GM21515 (cell line): Measurements from ENCODE around the gene TARBP1.

Experiments
- ATAC-seq: cut with Tn5 transposase; IDR thresholded peaks from one replicate; pipeline ENCODE4 v1.9.1; 2021; ENCODE audit not compliant: unreplicated experiment

TARBP1 gene

DNA sequence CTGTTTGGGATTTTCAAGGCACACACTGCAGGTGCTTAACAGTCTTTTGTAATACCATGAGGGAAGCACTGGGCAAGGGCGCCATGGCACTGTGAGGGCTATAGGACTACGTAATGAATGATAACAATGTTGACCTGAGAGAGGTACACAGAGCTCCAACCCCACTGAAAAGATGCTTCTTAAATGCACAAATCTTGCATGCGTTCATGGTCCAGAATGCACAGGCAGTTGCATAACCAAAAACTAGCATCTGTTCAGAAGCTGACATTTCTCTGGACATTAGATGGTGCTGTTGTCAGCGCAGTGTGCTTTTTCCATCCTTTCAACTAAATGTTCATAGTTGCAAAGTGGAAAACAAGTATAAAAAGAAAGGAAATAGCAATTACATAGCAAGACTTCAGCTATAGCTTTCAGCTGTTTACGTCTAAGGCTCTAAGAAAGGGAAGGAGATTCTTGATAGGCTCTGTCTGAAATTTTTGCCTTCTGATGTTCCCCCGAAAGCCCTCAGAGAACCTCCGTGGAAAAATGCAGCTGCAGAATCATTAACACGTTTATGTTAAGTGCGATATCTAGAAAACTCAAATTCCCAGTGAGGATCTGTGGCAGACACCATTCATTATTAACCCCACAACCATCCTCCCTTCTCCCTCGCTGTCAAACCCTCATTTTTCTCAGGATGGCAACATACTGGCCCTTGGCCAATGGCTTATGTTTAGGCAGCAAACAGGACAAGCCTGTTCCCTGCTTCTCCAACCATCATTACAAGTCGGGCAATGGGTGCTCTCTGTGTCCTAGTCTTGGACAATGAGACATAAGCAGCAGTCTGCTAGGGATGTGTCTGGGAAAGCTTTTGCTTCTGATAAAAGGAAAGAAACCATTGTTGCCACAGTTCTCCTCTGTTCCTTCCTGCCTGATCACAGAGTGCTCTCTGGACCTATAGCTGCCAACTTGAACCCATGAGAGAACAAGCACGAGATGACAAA, 8.2 kb upstream of the TARBP1 start:
- peak; percentile 42 for ATAC-seq

- ATAC-seq, result no peak
Observed at GRCh38 chr1:234484991-234485739, 6.2 kb upstream of the TARBP1 start.

DNA sequence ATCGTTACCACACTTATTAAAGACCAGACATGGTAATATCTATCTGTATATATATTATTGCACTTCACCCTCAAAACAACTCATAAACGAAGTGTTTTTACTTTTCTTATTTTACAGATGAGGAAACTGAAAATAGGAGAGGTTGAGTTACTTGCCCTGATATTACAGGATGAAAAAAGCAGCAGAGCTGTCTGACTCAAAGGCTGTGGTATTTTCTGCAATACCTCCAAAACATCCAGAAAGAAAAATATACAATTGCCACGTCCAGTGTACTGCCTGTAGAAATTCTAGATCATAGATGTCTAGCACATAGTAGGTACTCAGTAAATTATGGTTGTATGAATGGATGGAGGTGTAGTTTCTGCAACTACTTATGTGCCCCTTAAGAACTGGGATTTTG, 5.2 kb upstream of the TARBP1 start:
- no peak for ATAC-seq

- no peak for ATAC-seq
Observed at GRCh38 chr1:234481771-234482170, 2.8 kb upstream of the TARBP1 start.

- no peak for ATAC-seq
Observed at GRCh38 chr1:234479866-234480265, 887 bp upstream of the TARBP1 start.

- no peak for ATAC-seq
Observed at GRCh38 chr1:234479310-234479559, 256 bp upstream of the TARBP1 start.

GRCh38 chr1:234478152-234478480, 863 bp downstream of the TARBP1 start:
- peak; percentile 68 for ATAC-seq

- ATAC-seq, result no peak
Observed at GRCh38 chr1:234477386-234478151, 1.4 kb downstream of the TARBP1 start.

- no peak for ATAC-seq
Observed at GRCh38 chr1:234476172-234476571, 2.8 kb downstream of the TARBP1 start.

DNA sequence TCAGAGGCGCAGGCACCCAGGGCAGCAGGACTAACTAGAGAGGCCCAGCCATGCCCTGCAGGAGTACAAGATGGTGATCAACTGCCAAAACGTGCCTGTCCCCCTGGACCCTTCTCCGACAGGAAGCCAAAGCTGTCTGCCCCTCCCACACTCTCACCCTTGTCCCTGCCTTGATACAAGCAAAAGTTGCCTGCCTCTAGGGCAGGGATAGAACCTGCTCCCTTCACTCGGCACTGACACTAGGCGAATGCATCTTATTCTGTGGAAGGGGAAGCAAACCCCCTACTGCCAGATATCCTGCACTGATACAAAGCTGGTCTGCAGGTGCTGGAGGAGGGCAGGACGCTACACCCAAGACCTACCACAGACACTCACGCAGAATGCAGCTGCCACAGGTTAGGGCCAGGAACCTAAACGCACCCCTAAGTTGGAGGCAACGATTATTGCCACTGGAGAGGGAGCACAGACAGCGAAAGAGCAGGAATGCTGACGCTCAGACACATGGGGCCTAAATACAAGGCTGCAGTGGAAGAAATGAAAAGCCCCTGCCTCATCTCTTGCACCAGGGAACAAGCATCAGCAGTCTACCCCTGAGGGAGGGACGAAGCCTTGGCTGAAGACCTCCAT, 3.7 kb downstream of the TARBP1 start:
- no peak for ATAC-seq

- ATAC-seq, result no peak
Observed at GRCh38 chr1:234474375-234474774, 4.6 kb downstream of the TARBP1 start.

DNA sequence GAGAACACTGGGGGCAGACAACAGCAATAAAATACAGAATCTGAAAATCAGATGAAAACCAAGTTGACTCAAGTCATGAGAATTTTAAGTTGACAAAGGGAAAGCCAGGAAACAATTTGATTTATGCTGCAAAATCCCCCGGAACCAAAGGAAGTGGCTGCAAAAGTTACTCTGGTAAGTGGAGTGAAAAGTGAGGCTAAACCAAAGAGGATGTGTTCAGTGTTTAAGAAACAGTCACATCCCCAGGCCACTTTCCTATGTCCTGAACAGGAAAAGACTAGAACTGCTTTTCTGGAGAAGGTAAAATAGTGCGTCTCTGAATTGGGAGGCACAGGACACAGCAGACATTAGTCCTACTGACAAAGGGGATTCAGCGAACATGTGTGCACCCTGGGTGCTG, 5.9 kb downstream of the TARBP1 start:
- ATAC-seq, result no peak

- no peak for ATAC-seq
Observed at GRCh38 chr1:234469376-234469775, 9.6 kb downstream of the TARBP1 start.

GRCh38 chr1:234468580-234468979, 10.4 kb downstream of the TARBP1 start:
- ATAC-seq, result no peak

- ATAC-seq, result no peak
Observed at GRCh38 chr1:234467821-234468220, 11.2 kb downstream of the TARBP1 start.

DNA sequence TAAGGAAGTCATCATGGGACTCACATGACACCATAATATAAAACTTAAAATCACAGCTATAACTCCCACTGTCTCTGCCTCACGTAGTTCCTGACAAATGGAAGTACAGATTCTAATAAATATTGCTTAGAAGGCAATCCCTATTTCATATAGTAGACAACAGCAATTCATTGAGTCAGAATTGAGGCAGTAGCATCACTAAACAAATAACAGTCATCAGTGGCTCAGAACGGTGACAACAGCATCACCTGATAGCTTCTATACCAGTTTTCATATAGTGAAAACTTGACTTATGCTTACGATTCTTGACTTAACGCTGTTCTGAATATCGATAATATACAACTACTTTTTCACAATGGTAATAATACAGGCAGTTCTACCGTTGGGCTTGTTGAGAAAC, 12.0 kb downstream of the TARBP1 start:
- ATAC-seq, result no peak

- ATAC-seq, result no peak
Observed at GRCh38 chr1:234463749-234464148, 15.2 kb downstream of the TARBP1 start.

GRCh38 chr1:234460652-234461051, 18.3 kb downstream of the TARBP1 start:
- no peak for ATAC-seq

GRCh38 chr1:234458352-234459017, 20.5 kb downstream of the TARBP1 start:
- ATAC-seq, result no peak

GRCh38 chr1:234454926-234455325, 24.1 kb downstream of the TARBP1 start:
- ATAC-seq, result no peak
